ENCODE measurements around the gene DNTTIP2. TPM values are rescaled to one million over a fixed set of nuclear protein-coding genes. Genes with fewer than 3 reads are reported as not detected.

Gene DNTTIP2
- polyA plus RNA-seq, 1 experiment = 31.6 TPM

- CTCF ChIA-PET = interaction anchor here (1.5 kb wide), 1 partner anchor 9 kb away, joined by 4 read pairs; the partner anchor contains the start of gene GCLM
- DNase-seq (ENCODE audit: low read depth, low spot score) = no peak
- Histone ChIP-seq H3K4me3 (ENCODE audit: low read depth, low read length) (no peak overlapping the region), H3K27me3 (ENCODE audit: control insufficient read depth, insufficient read depth, low read length) (no peaks in the 10 kb centered on the region), H3K9me3 (ENCODE audit: control insufficient read depth, insufficient read depth, low read length) (no peaks in the 10 kb centered on the region), H3K27ac (ENCODE audit: low read depth, low read length) (no peak overlapping the region)
- TF ChIP-seq, protein P1, sequence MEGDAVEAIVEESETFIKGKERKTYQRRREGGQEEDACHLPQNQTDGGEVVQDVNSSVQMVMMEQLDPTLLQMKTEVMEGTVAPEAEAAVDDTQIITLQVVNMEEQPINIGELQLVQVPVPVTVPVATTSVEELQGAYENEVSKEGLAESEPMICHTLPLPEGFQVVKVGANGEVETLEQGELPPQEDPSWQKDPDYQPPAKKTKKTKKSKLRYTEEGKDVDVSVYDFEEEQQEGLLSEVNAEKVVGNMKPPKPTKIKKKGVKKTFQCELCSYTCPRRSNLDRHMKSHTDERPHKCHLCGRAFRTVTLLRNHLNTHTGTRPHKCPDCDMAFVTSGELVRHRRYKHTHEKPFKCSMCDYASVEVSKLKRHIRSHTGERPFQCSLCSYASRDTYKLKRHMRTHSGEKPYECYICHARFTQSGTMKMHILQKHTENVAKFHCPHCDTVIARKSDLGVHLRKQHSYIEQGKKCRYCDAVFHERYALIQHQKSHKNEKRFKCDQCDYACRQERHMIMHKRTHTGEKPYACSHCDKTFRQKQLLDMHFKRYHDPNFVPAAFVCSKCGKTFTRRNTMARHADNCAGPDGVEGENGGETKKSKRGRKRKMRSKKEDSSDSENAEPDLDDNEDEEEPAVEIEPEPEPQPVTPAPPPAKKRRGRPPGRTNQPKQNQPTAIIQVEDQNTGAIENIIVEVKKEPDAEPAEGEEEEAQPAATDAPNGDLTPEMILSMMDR (IDR thresholded peaks at IDR 0.05; ENCODE audit: low read depth, low read length) = no peak
- POLR2A ChIA-PET = no interaction called here
These were observed 20.7 kb upstream of the DNTTIP2 start for GRCh38 chr1:93899543-93900207.

DNA sequence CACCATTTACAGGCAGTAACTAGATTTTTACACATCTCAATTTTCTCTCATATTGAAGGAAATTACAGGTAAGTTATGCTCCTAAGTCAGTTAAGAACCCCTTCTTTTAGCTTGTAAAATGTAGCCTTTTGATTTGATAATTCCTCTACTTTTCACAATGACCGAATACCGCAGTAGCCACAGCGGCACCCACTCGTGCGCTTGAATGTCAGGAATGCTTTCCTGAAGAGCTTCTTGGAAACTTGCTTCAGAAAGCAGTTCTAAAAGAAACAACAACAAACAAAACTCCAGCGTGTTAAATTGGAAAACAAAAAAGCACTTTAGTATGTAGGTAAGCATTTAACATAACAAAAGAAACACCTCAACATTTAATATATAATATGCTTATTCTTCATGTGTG is 9.9 kb upstream of the DNTTIP2 start:
- no peak overlapping the region for H3K27ac ChIP-seq (ENCODE audit: low read depth, low read length)
- POLR2A ChIA-PET = no interaction called here
- CTCF ChIA-PET = interaction anchor here (2.2 kb wide), 1 partner anchor 447 kb away, joined by 6 read pairs; no protein-coding TSS in a partner anchor
- H3K9me3 ChIP-seq (ENCODE audit: control insufficient read depth, insufficient read depth, low read length) = no peaks in the 10 kb centered on the region
- TF ChIP-seq, protein P1 (IDR thresholded peaks at IDR 0.05; ENCODE audit: low read depth, low read length) = no peak
- DNase-seq (ENCODE audit: low read depth, low spot score) = no peak
- H3K27me3 ChIP-seq (ENCODE audit: control insufficient read depth, insufficient read depth, low read length) = no peaks in the 10 kb centered on the region
- H3K4me3 ChIP-seq (ENCODE audit: low read depth, low read length) = no peak overlapping the region

DNA sequence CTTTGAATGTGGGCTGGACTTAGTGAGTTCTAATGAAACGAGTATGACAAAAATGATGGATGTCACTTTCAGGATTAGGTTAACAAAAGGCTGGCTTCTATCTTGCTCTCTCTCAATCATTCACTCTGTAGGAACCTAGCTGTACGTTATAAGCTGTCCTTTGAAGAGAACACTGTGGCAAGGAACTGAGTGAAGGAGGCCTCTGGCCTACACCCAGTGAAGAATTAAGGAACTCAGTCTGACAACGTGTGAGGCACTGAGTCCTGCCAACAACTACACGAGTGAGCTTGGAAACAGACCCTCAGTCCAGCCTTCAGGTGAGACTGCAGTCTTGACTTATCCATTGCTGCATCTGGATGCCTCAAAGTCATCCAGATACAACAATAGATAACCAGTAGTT is 3.3 kb upstream of the DNTTIP2 start:
- no peak overlapping the region for H3K4me3 ChIP-seq (ENCODE audit: low read depth, low read length)
- H3K27me3 ChIP-seq (ENCODE audit: control insufficient read depth, insufficient read depth, low read length) = no peaks in the 10 kb centered on the region
- DNase-seq (ENCODE audit: low read depth, low spot score) = no peak
- ChIA-PET CTCF (interaction anchor here (0.8 to 1.3 kb wide), 2 partner anchors 144 to 454 kb away, joined by 3 read pairs; no protein-coding TSS in a partner anchor), POLR2A (no interaction called here)
- H3K9me3 ChIP-seq (ENCODE audit: control insufficient read depth, insufficient read depth, low read length) = no peaks in the 10 kb centered on the region
- no peak overlapping the region for H3K27ac ChIP-seq (ENCODE audit: low read depth, low read length)
- TF ChIP-seq, protein P1 (IDR thresholded peaks at IDR 0.05; ENCODE audit: low read depth, low read length) = no peak

- TF ChIP-seq, protein P1 (IDR thresholded peaks at IDR 0.05; ENCODE audit: low read depth, low read length) = no peak
- Histone ChIP-seq H3K27ac (ENCODE audit: low read depth, low read length) (no peak overlapping the region), H3K27me3 (ENCODE audit: control insufficient read depth, insufficient read depth, low read length) (no peaks in the 10 kb centered on the region), H3K4me3 (ENCODE audit: low read depth, low read length) (no peak overlapping the region), H3K9me3 (ENCODE audit: control insufficient read depth, insufficient read depth, low read length) (no peaks in the 10 kb centered on the region)
- no peak for DNase-seq (ENCODE audit: low read depth, low spot score)
- POLR2A ChIA-PET = no interaction called here
- CTCF ChIA-PET = interaction anchor here (0.5 kb wide), 1 partner anchor 456 kb away, joined by 8 read pairs; no protein-coding TSS in a partner anchor
These were observed 1.7 kb upstream of the DNTTIP2 start for GRCh38 chr1:93880731-93881130.

- ChIA-PET CTCF (interaction anchor here (1.5 kb wide), 1 partner anchor 167 kb away, joined by 4 read pairs; no protein-coding TSS in a partner anchor), POLR2A (interaction anchor here (1.4 kb wide), 1 partner anchor 31 kb away, joined by 5 read pairs; the partner anchor contains the start of gene GCLM)
- H3K27me3 ChIP-seq (ENCODE audit: control insufficient read depth, insufficient read depth, low read length) = no peaks in the 10 kb centered on the region
- H3K27ac ChIP-seq (ENCODE audit: low read depth, low read length) = peak overlapping the region; percentile 85
- DNase-seq (ENCODE audit: low read depth, low spot score) = no peak
- H3K4me3 ChIP-seq (ENCODE audit: low read depth, low read length) = peak overlapping the region; percentile 91
- TF ChIP-seq, protein P1 (IDR thresholded peaks at IDR 0.05; ENCODE audit: low read depth, low read length) = no peak
- no peaks in the 10 kb centered on the region for H3K9me3 ChIP-seq (ENCODE audit: control insufficient read depth, insufficient read depth, low read length)
These were observed 511 bp downstream of the DNTTIP2 start for GRCh38 chr1:93878501-93878888.
